ENCODE results near the gene PIP5K1C.

PIP5K1C gene

DNA sequence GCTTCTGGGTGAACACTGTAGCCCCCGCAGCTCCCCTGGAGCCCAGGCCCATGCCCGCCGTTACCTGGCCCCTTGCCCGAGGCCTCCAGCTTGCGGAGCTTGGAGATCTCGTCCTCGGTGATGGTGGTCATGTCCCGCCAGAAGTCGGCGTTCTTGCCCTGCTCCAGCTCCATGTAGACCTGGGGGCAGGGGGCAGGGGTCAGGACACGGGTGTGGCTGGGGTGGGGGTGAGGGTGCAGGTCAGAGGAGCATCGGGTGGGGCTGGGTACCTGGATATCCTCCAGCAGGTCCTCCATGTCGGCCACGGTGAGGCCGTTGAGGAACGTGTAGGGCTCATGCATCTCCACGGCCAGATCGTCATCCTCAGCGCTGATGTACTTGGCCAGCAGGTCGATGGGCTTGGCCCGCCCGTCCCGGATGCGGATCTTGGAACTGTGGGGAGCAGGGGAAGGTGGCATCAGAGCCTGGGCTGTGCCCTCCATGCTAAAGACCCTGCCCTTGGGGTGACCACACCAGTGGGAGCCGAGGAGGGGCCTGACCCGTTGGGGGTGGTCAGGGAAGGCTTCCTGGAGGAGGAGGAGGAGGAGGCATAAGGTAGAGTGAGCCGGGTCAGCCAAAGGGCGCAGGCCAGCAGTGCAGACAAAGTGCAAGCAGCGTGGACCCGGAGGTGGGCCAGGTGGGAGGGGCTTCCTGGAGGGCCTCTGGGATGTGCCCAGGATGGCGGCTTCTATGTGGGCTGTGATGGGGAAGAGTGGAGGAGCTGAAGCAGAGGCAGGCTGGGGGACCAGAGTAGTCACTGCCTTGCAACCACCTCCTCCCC lies 81.2 kb downstream of the PIP5K1C start:
- no peak overlapping the region for H3K27ac Mint-ChIP-seq
- H3K27me3 Mint-ChIP-seq (ENCODE audit: low read depth): no peaks in the 10 kb centered on the region
- H3K36me3 Mint-ChIP-seq (ENCODE audit: low read depth): peaks cover 4% of the 10 kb centered on the region
- no peaks in the 10 kb centered on the region for H3K9me3 Mint-ChIP-seq
- no peak overlapping the region for H3K4me3 Mint-ChIP-seq
- peaks cover under 1% of the 10 kb centered on the region for H3K4me1 Mint-ChIP-seq
- TF ChIP-seq, protein P1, sequence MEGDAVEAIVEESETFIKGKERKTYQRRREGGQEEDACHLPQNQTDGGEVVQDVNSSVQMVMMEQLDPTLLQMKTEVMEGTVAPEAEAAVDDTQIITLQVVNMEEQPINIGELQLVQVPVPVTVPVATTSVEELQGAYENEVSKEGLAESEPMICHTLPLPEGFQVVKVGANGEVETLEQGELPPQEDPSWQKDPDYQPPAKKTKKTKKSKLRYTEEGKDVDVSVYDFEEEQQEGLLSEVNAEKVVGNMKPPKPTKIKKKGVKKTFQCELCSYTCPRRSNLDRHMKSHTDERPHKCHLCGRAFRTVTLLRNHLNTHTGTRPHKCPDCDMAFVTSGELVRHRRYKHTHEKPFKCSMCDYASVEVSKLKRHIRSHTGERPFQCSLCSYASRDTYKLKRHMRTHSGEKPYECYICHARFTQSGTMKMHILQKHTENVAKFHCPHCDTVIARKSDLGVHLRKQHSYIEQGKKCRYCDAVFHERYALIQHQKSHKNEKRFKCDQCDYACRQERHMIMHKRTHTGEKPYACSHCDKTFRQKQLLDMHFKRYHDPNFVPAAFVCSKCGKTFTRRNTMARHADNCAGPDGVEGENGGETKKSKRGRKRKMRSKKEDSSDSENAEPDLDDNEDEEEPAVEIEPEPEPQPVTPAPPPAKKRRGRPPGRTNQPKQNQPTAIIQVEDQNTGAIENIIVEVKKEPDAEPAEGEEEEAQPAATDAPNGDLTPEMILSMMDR (IDR thresholded peaks at IDR 0.05; ENCODE audit: unreplicated experiment in 3 of 3): peak in 1 of 3 experiments; percentile 36

DNA sequence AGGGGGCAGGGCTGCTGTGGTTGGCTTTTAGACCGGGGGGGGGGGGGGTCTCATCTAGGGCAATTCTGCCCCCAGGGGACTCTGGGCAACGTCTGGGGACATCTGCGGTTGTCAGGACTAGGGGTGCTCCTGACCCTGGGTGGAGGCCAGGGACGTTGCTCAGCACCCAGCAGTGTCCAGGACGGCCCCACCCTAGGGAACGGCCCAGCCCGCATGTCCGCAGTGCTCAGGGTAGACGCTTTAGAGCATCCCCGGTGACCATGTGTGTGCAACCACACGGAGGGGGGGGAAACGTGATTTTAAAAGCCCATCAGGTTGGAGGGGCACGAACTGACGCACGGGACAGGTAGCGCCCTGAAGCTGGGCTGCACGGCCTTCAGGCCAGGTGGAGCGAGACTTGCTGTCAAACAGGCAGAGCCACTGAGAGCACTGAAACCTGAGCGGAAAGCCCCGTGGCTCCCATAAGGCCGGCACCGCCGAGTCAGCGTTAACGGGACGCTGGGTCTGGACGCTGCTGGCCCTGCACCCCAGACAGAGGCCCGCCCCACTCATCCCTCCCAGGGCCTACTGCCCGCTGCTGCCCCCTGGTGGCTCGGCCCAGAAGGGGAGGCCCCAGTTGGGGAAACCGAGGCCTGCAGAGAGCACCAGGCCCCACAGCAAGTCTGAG lies 82.0 kb downstream of the PIP5K1C start:
- H3K27me3 Mint-ChIP-seq (ENCODE audit: low read depth): no peaks in the 10 kb centered on the region
- no peak overlapping the region for H3K4me3 Mint-ChIP-seq
- H3K27ac Mint-ChIP-seq: no peak overlapping the region
- peaks cover 4% of the 10 kb centered on the region for H3K36me3 Mint-ChIP-seq (ENCODE audit: low read depth)
- H3K4me1 Mint-ChIP-seq: no peaks in the 10 kb centered on the region
- no peaks in the 10 kb centered on the region for H3K9me3 Mint-ChIP-seq
- TF ChIP-seq, protein P1 (IDR thresholded peaks at IDR 0.05; ENCODE audit: unreplicated experiment in 3 of 3): peak; percentile 83 to 85 (median 84)

GRCh38 chr19:3617463-3617862 lies 82.8 kb downstream of the PIP5K1C start:
- Mint-ChIP-seq H3K27me3 (ENCODE audit: low read depth) (no peaks in the 10 kb centered on the region), H3K4me3 (no peak overlapping the region), H3K27ac (no peak overlapping the region), H3K4me1 (no peaks in the 10 kb centered on the region), H3K9me3 (no peaks in the 10 kb centered on the region), H3K36me3 (ENCODE audit: low read depth) (peaks cover 4% of the 10 kb centered on the region)
- TF ChIP-seq, protein P1 (IDR thresholded peaks at IDR 0.05; ENCODE audit: unreplicated experiment in 3 of 3): no peak

- Mint-ChIP-seq H3K4me3 (no peak overlapping the region), H3K27me3 (ENCODE audit: low read depth) (no peaks in the 10 kb centered on the region), H3K9me3 (no peaks in the 10 kb centered on the region), H3K36me3 (ENCODE audit: low read depth) (peaks cover 5% of the 10 kb centered on the region), H3K27ac (no peak overlapping the region), H3K4me1 (no peaks in the 10 kb centered on the region)
- TF ChIP-seq, protein P1 (IDR thresholded peaks at IDR 0.05; ENCODE audit: unreplicated experiment in 3 of 3): no peak
Observed at GRCh38 chr19:3615524-3616135, 84.6 kb downstream of the PIP5K1C start.

- no peaks in the 10 kb centered on the region for H3K4me1 Mint-ChIP-seq
- H3K4me3 Mint-ChIP-seq: no peak overlapping the region
- TF ChIP-seq, protein P1 (IDR thresholded peaks at IDR 0.05; ENCODE audit: unreplicated experiment in 3 of 3): no peak
- no peaks in the 10 kb centered on the region for H3K27me3 Mint-ChIP-seq (ENCODE audit: low read depth)
- no peaks in the 10 kb centered on the region for H3K9me3 Mint-ChIP-seq
- no peak overlapping the region for H3K27ac Mint-ChIP-seq
- peaks cover 9% of the 10 kb centered on the region for H3K36me3 Mint-ChIP-seq (ENCODE audit: low read depth)
Observed at GRCh38 chr19:3614858-3615505, 85.3 kb downstream of the PIP5K1C start.
